Astrocyte (in vitro differentiated cells and primary cell): ENCODE data around the gene ARID3C. TPM values are rescaled to one million over a fixed set of nuclear protein-coding genes. Genes with fewer than 3 reads are reported as not detected.

Experiments
- DNase-seq: peaks from one replicate; pipeline ENCODE4 v3.0.0-alpha.2; 2010; ENCODE audit warnings: low read depth
- FAIRE-seq: peaks from 2 replicates; lab custom pipeline; 2011; peaks lifted over from hg19 to GRCh38; lab: Jason Lieb, UNC
- H2AFZ ChIP-seq: 2 replicates; pipeline ENCODE4 v1.6.0; 2012; ENCODE audit warnings: low read depth, low read length, inconsistent platforms
- H3K27ac ChIP-seq: 2 replicates; pipeline ENCODE4 v1.5.1; 2011; ENCODE audit warnings: low read depth, low read length, inconsistent platforms
- H3K27me3 ChIP-seq: 2 replicates; pipeline ENCODE4 v1.6.0; 2011; ENCODE audit warnings: low read length, inconsistent platforms; ENCODE audit not compliant: insufficient read depth
- H3K36me3 ChIP-seq: 2 replicates; pipeline ENCODE4 v1.5.1; 2011; ENCODE audit warnings: low read length, inconsistent platforms; ENCODE audit not compliant: insufficient read depth
- H3K4me1 ChIP-seq: 2 replicates; pipeline ENCODE4 v1.5.1; 2011; ENCODE audit warnings: low read length, inconsistent platforms; ENCODE audit not compliant: insufficient read depth
- H3K4me2 ChIP-seq: 2 replicates; pipeline ENCODE4 v1.6.0; 2012; ENCODE audit warnings: low read length, inconsistent platforms
- H3K4me3 ChIP-seq: 2 replicates; pipeline ENCODE4 v1.5.1; 2011; ENCODE audit warnings: low read depth, mild to moderate bottlenecking, low read length, inconsistent platforms; ENCODE audit not compliant: insufficient read depth
- H3K79me2 ChIP-seq: 2 replicates; pipeline ENCODE4 v1.6.0; 2012; ENCODE audit warnings: mild to moderate bottlenecking, low read length, inconsistent platforms; ENCODE audit not compliant: insufficient read depth
- H3K9ac ChIP-seq: 2 replicates; pipeline ENCODE4 v1.6.0; 2012; ENCODE audit warnings: mild to moderate bottlenecking, low read length, inconsistent platforms
- H3K9me3 ChIP-seq: 2 replicates; pipeline ENCODE4 v1.5.1; 2012; ENCODE audit warnings: low read depth, mild to moderate bottlenecking, low read length, inconsistent platforms; ENCODE audit not compliant: insufficient read depth
- H4K20me1 ChIP-seq: 2 replicates; pipeline ENCODE4 v1.6.0; 2012; ENCODE audit warnings: low read length, inconsistent platforms; ENCODE audit not compliant: insufficient read depth
- H3K27ac Mint-ChIP-seq: one replicate; pipeline ENCODE4 v1.8.0; 2021; ENCODE audit warnings: mild to moderate bottlenecking, mixed read lengths; ENCODE audit not compliant: unreplicated experiment
- H3K27me3 Mint-ChIP-seq: one replicate; pipeline ENCODE4 v1.8.0; 2021; ENCODE audit warnings: low read depth, mixed read lengths; ENCODE audit not compliant: unreplicated experiment
- H3K36me3 Mint-ChIP-seq: one replicate; pipeline ENCODE4 v1.8.0; 2021; ENCODE audit warnings: low read depth, mixed read lengths; ENCODE audit not compliant: unreplicated experiment
- H3K4me1 Mint-ChIP-seq: one replicate; pipeline ENCODE4 v1.8.0; 2021; ENCODE audit warnings: low read depth, mixed read lengths; ENCODE audit not compliant: unreplicated experiment
- H3K4me3 Mint-ChIP-seq: one replicate; pipeline ENCODE4 v1.8.0; 2021; ENCODE audit warnings: mild to moderate bottlenecking, moderate library complexity, mixed read lengths; ENCODE audit not compliant: unreplicated experiment
- H3K9me3 Mint-ChIP-seq: one replicate; pipeline ENCODE4 v1.8.0; 2021; ENCODE audit warnings: mild to moderate bottlenecking, mixed read lengths; ENCODE audit not compliant: unreplicated experiment
- CTCF ChIP-seq: IDR thresholded peaks from 2 replicates; pipeline ENCODE4 v1.5.1; 2011; ENCODE audit warnings: low read depth, mild to moderate bottlenecking, inconsistent platforms, low read length, moderate library complexity; ENCODE audit not compliant: insufficient read depth
- EZH2 ChIP-seq: IDR thresholded peaks from 2 replicates; pipeline ENCODE4 v1.6.1; 2012; ENCODE audit warnings: mild to moderate bottlenecking, low read length, inconsistent platforms; ENCODE audit not compliant: insufficient read depth
- total RNA-seq: library from RNA; stranded (reverse); gene quantifications from 2 replicates; pipeline ENCODE4 v1.2.1, GENCODE V29; 2021

ARID3C gene
- total RNA-seq, 1 donor from 2014 or later, result 0.16 TPM

- peak within 1 kb of the TSS; percentile 94 for H3K4me2 ChIP-seq
- peak within 1 kb of the TSS; percentile 94 for H3K4me3 Mint-ChIP-seq
- H3K27me3 Mint-ChIP-seq, result peaks cover 16% of the 10 kb centered on the region
- peaks cover 19% of the 10 kb centered on the region for H3K27me3 ChIP-seq
- peak; percentile 95 for FAIRE-seq
- H3K27ac ChIP-seq, result peak within 1 kb of the TSS; percentile 49
- H3K4me1 ChIP-seq, result peaks cover 6% of the 10 kb centered on the region
- H3K4me3 ChIP-seq, result peak within 1 kb of the TSS; percentile 79
- peaks cover 15% of the 10 kb centered on the region for H3K36me3 Mint-ChIP-seq
- peaks cover 3% of the 10 kb centered on the region for H3K4me1 Mint-ChIP-seq
- peak; percentile 91 for DNase-seq
- H3K9me3 Mint-ChIP-seq, result no peaks in the 10 kb centered on the region
- peak within 1 kb of the TSS; percentile 67 for H3K27ac Mint-ChIP-seq
- no peak for TF ChIP-seq EZH2
- TF ChIP-seq CTCF, result no peak
- H3K36me3 ChIP-seq, result peaks cover 13% of the 10 kb centered on the region
- H3K9me3 ChIP-seq, result no peaks in the 10 kb centered on the region
- H3K79me2 ChIP-seq, result peaks cover 12% of the 10 kb centered on the region
- peak within 1 kb of the TSS; percentile 85 for H3K9ac ChIP-seq
- peak within 1 kb of the TSS; percentile 86 for H2AFZ ChIP-seq
- H4K20me1 ChIP-seq, result no peaks in the 10 kb centered on the region
These were observed 8.5 kb downstream of the ARID3C start, which contains the start of gene DCTN3 for GRCh38 chr9:34620061-34620994. DCTN3 (minus strand) TSS chr9:34620495; CDS start chr9:34620464, 31 bp downstream.

- Histone ChIP-seq H3K9me3 (no peaks in the 10 kb centered on the region), H3K4me3 (no peak overlapping the region), H3K27ac (no peak overlapping the region), H2AFZ (no peak overlapping the region), H3K36me3 (peaks cover 13% of the 10 kb centered on the region), H3K4me2 (no peak overlapping the region), H4K20me1 (peaks cover 3% of the 10 kb centered on the region), H3K4me1 (peaks cover 21% of the 10 kb centered on the region), H3K79me2 (peaks cover 24% of the 10 kb centered on the region), H3K9ac (no peak overlapping the region), H3K27me3 (no peaks in the 10 kb centered on the region)
- H3K27ac Mint-ChIP-seq, result no peak overlapping the region
- DNase-seq, result no peak
- peaks cover 6% of the 10 kb centered on the region for H3K4me1 Mint-ChIP-seq
- peaks cover 2% of the 10 kb centered on the region for H3K27me3 Mint-ChIP-seq
- TF ChIP-seq EZH2 (no peak), CTCF (no peak)
- H3K4me3 Mint-ChIP-seq, result no peak overlapping the region
- no peak for FAIRE-seq
- H3K36me3 Mint-ChIP-seq, result peaks cover 21% of the 10 kb centered on the region
- H3K9me3 Mint-ChIP-seq, result no peaks in the 10 kb centered on the region
These were observed 13.7 kb downstream of the ARID3C start for GRCh38 chr9:34615132-34615531.
